Measurements from ENCODE around the gene DCTD.

Gene DCTD

DNA sequence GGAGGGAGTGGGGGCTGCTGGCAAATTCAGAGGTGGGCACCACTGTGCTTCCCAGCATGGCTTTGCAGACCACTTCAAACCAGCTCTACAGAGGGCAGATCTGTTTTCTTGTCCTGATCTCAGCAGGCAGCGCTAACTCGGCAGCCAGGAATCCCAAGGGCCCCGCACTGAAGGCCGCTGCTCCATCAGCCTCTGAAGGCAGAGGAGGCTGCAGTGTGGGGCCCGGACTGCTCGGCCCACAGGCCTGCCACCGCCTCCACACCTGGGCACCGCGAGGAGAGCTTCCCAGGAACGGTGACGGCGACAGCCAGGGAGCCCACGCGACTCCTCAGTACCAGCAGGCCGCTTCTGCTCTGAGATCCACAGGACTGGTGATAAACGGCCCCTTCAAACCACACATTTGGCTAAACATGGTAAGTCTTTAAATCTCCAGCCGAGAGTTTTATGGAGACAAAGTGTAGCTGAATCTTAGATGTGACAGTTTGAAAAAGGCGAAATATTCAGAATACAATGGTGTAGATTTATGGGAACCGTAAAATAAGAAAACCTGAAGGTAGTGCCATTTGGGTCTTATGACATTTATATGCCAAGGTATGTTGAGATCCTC, 23.6 kb downstream of the DCTD start:
- TF ChIP-seq CTCF (IDR thresholded peaks at IDR 0.05; ENCODE audit: insufficient read depth, missing control alignments): no peak
- FAIRE-seq (no peak), DNase-seq (ENCODE audit: insufficient read length, low spot score) (no peak)

DNA sequence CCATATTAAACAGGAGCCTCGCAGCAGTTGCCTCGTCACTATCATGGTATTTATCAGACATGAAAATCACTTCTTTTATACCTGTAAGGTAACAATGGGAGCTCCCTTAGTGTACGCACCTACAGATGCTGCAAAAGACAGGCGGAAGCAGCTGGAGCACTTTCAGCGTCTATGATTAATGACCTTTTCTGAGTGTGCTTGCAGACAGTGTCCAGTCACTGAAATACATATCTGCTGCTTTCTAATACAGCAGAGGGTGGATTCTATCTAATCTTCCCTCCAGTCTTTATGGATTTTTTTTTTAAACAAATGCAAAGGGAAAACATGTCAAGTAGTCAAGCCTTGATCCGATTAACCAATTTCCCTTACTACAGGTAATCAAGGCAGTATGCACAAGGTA, 24.1 kb downstream of the DCTD start:
- FAIRE-seq (no peak), DNase-seq (ENCODE audit: insufficient read length, low spot score) (no peak)
- no peak for TF ChIP-seq CTCF (IDR thresholded peaks at IDR 0.05; ENCODE audit: insufficient read depth, missing control alignments)

DNA sequence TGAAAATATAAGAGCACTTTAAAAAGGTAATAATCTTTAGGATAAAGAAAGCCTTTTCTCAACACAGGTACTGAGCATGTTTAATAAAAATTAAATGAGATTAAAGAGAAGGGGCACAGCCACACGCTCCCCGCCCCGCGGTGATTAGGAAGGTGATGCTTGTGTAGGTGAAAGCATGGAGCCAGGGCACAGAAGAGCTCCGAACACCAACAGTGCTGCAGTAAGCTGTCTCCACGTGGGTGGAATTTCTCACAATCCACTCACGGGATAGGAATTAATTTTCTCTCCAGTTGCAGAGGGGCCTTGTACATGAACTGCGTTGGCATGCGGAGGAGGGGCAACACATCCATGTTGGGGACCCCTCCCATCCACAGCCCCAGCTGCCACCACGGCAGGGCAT, 27.0 kb downstream of the DCTD start:
- FAIRE-seq (no peak), DNase-seq (ENCODE audit: insufficient read length, low spot score) (no peak)
- TF ChIP-seq CTCF (IDR thresholded peaks at IDR 0.05; ENCODE audit: insufficient read depth, missing control alignments): no peak

DNA sequence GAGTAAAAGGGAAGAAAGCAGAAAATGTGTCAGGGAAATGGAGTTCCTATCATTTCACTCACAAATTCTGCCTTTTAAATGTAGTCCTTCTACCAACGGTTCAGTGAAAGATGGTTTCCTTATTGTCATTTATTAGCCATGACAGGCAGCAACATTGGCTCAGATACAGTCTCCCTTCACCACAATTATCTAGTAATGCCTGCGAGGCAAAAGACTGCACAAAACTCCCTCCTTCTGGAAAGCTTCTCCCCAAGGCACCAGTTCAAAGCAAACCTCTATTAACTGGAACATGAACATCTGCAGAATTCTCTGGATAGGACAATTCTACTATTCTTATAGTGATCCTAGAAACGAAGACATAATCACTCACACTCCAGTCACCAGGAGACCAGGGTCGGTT, 28.3 kb downstream of the DCTD start:
- TF ChIP-seq CTCF (IDR thresholded peaks at IDR 0.05; ENCODE audit: insufficient read depth, missing control alignments): no peak
- no peak for DNase-seq (ENCODE audit: insufficient read length, low spot score)
- FAIRE-seq: no peak

DNA sequence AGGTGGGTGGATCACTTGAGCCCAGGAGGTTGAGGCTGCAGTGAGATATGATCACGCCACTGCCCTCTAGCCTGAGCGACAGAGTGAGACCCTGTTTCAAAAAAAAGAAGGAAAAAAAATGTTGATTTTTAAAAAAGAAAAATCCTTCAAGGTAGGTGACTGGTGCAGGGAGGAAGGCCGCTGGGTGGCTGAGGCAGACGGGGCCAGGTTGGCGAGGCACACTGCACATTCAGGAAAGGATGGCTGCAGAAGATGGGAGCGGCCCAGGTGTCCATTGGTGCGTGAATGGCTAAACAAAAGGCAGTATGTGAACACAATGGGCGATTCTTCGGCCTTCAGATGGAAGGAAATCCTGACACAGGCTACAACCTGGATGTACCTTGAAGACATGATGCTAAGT, 30.4 kb downstream of the DCTD start:
- no peak for DNase-seq (ENCODE audit: insufficient read length, low spot score)
- no peak for FAIRE-seq
- TF ChIP-seq CTCF (IDR thresholded peaks at IDR 0.05; ENCODE audit: insufficient read depth, missing control alignments): no peak

DNA sequence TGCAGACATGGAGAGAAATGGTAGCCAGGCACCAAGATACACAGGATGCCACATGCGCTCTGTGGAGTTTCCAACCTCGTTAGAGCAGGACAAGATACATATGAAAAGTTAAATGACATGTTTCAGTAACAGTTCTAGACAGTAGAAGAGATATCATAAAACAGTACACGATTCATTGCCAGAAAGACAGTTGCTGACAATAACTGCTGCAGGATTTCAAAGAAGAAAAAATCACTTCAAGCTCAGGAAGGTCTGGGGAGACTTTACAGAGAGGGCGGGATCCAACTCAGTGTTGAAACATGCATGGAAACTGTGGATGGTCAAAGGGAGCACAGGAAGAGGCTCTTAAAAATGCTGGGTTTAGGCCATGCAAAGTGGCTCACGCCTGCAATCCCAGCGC, 31.0 kb downstream of the DCTD start:
- FAIRE-seq: peak; percentile 6
- DNase-seq (ENCODE audit: insufficient read length, low spot score): no peak
- no peak for TF ChIP-seq CTCF (IDR thresholded peaks at IDR 0.05; ENCODE audit: insufficient read depth, missing control alignments)

DNA sequence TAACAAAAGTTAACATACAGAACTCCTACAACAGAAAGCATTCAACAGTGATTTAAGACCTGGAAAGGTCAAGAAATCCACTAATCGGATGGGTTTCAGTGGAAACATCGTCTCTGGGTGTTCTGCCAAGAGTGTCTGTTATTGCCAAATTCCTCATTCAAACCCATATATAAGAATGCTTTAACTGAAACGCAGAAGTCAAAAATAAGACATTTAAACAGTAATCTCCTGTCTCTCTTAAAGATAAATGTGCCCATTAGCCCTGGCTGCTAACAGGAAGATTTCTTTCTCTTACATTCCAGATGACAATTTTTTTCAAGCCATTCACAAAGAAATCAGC, 31.5 kb downstream of the DCTD start:
- no peak for TF ChIP-seq CTCF (IDR thresholded peaks at IDR 0.05; ENCODE audit: insufficient read depth, missing control alignments)
- FAIRE-seq: no peak
- no peak for DNase-seq (ENCODE audit: insufficient read length, low spot score)
